NCI-H1930 (cell line): ENCODE results near the gene ENO3.
"Not testable (repeated sequence)": the region's sequence is repeated elsewhere in the genome, so short reads cannot be mapped to it uniquely, and the experiment has no call there.

Experiments
- DNase-seq, 2 experiments: peaks; one replicate each; lab custom pipeline; 2025; lab: John Stamatoyannopoulos, UW

ENO3 gene

DNA sequence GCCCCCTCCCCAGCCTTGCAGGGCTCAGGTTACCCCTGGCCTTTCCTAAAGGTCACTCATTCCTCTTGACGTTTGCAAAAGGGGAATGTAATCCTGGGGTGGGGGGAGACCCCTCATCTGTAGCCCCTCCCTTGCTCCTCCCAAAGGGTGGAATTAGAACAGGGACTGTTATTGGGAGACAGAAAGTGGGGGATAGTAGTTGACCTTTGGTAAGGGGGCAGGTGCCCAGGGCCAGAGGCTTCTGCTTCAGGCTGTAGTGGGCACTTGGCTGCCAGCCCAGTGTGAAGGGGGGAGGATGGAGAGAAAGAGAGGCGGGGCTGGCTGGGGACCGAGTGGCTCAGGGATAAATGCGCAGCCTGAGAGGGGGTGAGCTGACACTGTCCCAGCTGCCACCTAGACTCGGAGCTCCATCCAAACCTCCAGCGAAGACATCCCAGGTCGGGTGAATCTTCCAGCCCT is at the start of gene ENO3:
Gene ENO3, plus strand, starts transcription at position 374 of the 459 bp plus-strand sequence. CDS start 711 bp downstream, outside the sequence.
- DNase-seq, result no peak

DNA sequence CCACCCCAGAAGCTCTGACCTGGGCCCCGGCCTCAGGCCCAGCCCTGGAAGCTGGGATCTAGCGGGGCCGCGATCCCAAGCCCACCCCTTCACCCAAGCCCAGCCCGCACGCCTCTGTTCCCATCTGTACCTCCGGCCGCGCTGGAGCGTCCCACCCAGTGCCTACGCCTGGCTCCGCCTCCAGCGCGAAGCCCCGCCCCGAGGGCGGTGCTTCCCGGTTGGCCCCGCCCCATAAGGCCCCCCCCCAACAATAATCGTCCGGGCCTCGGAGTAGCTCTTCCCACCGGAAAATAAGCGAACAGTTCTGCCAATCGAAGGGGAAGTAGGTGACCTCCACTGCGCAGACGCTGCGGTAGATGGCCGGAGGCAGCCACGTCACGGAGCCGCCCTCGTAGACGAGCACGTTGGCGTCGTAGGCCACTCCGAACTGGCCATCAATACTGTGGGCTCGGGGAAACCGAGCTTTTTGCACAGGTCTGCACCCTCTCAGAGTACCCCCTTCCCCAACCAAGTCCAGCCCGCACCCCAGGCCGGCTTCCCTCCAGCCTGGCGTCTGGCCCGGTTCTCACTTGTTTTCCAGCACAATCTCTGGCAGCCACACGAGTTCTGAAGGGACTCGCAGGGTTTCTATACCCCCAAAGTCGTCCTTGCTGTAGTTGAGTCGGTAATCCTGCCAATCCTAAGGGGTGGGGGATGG is 49.1 kb upstream of the ENO3 start:
- DNase-seq, result no peak

DNA sequence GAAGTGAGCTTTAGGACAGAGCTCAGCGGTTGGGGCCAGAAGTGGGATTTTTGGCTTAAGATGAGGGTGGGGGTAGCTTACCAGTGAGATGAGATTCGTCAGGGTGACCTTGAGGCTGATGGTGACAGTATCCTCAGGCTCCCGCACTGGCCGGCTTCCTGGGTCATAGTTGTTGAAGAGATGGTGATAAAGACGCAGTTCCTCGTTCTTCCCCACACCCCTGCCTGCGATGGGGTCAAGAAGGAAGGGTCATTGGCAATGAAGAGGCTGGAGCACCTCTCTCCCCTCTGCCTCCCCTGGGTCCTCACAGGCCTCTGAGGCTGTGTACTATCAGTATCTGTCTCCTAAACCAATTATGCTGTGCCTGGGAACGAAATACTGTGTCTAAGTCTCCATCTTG is 48.4 kb upstream of the ENO3 start:
- no peak for DNase-seq

DNA sequence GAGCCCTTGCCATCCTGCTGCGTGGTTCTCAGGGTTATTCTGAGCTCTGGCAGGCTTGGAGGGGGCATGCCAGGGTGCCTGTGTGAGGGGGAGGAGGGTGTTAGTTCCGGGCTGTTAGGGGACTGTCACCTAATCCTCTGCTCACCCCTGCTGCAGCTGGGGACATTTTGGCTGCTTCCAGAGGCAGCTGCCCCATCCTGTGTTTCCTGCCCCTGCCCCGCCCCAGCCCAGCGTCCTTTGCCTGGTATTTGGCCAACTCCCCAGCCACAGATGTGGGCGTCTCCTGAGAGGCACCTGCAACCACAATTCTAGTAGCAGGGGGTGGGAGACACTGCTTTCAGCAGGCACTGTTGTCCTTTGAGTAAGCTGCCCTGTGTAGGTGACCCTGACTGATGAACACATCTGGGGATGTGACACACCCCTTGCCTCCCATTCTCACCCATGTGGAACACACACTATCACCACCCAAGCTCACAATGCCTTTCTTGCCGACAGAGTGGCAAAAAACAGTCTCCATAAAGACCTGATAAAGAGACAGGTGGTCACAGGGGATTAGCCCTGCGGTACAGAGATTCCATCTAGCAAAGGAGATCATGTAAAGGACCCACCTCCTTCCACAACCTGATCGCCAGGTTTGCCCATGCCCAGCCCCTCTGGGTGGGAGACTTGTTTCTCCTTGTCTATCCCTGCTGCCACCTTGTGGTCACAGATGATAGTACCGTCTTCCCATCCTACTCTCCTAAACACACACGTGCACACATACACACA is 47.7 kb upstream of the ENO3 start, which contains the start of gene CHRNE:
Gene CHRNE, minus strand, starts transcription at position 48 of the 768 bp plus-strand sequence. Its CDS starts 35 bp downstream, at position 13.
- DNase-seq, result peak; percentile 67 to 74

DNA sequence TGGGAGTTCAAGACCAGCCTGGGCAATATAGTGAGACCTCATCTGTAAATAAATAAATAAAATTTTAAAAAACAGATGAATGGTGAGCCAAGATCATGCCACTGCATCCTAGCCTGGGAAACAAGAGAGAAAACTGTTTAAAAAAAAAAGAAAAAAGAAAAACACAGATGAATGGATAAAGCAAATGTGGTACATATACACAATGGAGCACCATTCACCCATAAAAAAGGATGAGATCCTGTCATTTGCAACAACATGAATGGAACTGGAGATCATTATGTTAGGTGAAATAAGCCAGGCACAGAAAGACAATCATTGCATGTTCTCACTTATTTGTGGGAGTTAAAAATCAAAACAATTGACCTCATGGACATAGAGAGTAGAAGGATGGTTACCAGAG is 44.3 kb upstream of the ENO3 start:
- DNase-seq, result not testable (repeated sequence)

DNA sequence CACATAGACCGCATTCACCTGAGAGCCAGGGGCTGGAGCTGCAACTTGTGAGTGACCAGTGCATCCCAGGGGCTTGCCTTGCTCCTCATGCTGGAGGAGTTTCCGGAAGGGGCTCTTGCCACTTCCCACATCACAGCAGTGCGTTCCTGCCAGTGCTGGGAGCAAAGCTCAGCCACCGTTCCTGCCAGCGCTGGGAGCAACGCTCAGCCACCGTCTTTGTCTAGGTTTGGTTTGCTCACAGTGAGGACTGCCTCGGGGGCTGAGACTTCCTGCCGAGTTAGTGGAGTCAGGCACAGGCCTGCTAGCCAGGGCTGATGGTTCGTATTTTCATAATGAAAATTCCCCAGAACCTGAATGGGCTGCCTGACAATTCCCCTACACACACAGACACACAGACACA is 42.6 kb upstream of the ENO3 start:
- no peak for DNase-seq

DNA sequence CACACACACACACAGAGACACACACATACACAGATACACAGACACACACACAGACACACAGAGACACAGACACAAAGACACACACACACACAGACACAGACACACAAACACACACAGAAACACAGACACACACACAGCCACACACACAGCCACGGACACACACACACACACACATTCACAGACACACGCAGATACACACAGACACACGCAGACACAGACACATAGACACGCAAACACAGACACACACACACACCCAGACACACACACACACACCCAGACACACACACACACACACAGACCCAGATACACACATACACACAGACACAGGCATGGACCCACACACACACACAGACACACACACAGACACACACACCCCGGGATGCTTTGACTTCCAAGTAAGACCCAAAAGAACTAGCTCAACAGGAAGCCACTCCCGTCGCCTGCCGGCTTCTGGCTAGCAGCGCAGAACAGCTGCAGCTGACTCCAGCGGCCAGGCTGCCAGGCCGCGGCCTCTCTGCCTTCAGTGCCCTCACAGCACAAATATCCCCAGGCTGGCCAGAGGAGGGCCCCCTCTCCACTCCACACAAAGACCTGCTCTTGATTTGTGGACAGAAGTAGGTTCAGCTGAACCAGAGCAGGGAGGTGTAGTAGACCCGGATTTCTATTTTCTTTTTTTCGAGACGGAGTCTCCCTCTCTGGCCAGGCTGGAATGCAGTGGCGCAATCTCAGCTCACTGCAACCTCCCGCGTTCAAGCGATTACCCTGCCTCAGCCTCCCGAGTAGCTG is 42.0 kb upstream of the ENO3 start:
- peak; percentile 40 to 45 for DNase-seq

DNA sequence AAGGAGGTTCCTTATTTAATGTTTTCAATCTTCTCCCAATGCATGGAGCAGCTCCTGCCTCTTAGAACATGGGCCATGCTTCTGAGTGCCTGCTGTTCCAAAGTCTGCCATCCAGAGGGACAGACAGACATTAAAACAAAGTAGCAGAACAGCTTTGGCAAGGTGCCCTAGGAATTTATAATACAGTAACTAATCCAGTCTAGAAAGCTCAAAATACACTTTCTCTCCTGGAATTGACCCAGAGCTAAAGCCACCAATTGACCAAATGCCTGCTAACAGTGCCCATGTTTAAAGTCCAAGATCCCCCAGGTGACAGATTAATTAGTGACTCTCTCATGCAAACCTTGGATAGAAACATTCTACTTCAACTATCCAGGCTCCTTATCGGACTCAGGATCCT is 36.9 kb upstream of the ENO3 start:
- no peak for DNase-seq

DNA sequence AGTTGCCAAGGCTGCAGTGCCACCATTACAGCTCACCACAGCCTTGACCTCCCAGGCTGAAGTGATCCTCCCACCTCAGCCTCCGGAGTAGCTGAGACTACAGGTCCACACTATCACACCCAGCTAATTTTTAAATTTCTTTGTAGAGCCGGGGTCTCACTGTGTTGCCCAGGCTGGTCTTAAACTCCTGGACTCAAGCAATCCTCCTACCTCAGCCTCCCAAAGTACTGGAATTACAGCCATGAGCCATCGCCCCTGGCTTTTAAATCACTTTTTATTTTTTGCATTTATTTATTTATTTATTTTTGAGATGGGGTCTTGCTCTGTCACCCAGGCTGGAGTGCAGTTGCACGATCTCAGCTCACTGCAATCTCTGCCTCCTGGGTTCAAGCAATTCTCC is 36.4 kb upstream of the ENO3 start:
- not testable (repeated sequence) for DNase-seq

DNA sequence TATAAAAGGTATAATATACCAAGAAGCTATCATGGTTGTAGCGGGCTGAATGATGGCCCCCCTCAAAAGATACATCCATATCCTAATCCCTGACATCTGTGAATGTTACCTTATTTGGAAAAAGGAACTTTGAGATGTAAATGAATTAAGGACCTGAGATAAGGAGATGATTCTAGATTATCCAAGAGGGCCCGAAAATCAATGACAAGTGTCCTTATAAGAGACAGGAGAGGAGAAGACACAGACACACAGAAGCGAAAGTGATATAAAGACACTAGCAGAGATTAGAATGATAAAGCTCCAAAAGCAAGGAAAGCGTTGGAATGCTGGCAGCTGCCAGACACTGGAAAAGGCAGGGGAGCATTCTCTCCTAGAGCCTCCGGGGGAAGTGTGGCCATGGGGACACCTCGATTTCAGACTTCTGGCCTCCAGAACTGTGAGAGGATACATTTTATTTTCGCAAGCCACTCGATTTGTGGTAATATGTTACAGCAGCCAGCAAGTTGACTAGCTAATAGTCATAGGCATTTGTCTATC is 31.3 kb upstream of the ENO3 start:
- no peak for DNase-seq

DNA sequence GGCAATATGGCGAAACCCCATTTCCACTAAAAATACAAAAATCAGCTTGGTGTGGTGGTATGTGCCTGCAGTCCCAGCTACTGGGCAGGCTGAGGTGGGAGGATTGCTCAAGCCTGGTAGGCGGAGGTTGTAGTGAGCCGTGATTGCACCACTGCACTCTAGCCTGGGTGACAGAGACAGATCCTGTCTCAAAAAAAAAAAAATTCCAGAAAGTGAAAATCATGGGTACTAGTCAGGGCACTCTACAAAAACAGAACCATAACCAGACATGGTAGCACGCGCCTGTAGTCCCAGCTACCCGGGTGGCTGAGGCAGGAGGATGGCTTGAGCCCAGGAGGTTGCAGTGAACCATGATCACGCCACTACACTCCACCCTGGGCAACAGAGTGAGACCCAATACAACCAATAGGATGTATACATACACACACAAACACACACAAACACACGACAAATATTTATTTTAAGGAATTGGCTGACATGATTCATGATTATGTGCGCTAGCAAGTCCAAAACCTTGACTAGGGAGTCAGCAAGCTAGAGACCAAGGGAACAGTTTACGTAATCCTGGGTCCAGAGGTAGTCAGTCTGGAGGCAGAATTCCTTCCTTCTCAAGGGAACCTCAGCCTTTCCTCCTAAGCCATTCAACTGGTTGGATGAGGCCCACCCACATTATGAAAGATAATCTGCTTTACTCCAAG is 30.4 kb upstream of the ENO3 start:
- DNase-seq, result no peak

DNA sequence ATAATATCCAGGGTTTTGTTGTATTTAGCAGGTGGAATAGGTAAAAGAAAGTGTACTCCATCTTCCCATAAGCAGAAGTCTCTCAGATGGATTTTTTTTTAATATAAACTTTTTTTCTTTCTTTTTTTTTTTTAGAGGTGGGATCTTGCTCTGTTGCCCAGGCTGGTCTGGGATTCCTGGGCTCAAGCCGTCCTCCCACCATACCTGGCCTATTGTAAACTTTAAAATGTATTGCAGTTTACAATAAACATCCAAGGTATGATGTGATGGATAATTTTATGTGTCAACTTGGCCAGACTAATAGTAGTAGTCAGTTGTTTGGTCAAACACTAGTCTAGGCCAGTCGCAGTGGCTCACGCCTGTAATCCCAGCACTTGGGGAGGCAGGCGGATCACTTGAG is 29.6 kb upstream of the ENO3 start:
- no peak for DNase-seq

DNA sequence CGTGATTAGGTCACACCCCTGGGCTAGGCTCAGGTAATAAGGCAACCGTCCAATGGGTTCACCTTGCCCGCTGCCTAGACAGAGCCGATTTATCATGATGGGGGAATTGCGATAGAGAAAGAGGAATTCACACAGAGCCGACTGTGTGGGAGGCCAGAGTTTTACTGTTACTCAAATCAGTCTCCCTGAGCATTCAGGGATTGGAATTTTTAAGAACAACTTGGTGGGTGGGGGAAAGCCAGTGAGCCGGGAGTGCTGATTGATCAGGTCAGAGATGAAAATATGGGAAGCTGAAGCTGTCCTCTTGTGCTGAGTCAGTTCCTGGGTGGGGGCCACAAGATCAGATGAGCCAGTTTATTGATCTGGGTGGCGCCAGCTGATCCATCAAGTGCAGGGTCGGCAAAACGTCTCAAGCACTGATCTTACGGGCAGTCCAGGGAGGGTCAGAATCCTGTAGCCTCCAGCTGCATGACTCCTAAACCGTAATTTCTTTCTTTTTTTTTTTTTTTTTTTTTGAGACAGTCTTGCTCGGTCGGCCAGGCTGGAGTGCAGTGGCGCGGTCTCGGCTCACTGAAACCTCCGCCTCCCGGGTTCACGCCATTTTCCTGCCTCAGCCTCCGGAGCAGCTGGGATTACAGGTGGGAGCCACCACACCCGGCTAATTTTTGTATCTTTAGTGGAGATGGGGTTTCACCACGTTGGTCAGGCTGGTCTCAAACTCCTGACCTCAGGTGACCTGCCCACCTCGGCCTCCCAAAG is 24.2 kb upstream of the ENO3 start:
- not testable (repeated sequence) for DNase-seq

DNA sequence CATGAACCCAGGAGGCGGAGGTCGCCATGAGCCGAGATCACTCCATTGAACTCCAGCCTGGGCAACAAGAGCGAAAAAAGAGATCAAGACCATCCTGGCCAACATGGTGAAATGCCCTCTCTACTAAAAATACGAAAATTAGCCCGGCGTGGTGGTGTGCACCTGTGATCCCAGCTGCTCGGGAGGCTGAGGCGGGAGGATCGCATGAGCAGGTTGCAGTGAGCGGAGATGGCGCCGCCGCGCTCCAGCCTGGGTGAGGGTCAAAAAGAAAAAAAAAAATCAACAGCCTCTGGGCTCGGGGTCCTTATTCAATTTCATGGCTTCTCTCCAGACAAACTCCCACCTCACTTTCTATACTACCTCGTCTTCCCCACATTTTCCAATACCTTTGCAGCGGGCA is 22.0 kb upstream of the ENO3 start:
- DNase-seq, result no peak

DNA sequence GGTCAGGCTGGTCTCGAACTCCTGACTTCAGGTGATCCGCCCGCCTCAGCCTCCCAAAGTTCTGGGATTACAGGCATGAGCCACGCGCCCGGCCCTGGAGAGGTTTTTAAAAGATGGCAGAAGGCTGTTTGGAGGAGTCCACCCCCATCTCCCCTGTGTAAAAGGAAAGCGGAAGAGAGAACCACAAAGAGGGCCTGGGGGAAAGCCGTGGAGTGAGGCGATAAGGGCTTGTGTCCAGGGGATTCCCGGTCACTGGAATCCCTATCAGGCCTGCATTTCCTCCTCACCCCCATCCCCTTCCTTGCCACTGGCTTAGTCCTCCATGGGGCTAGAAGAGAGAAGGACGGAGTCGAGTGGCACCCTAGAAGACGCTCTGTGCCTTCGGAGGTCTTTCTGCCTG is 19.0 kb upstream of the ENO3 start, which contains the start of gene GP1BA:
Gene GP1BA, plus strand, starts transcription at position 315 of the 400 bp plus-strand sequence. CDS start 328 bp downstream, outside the sequence.
- no peak for DNase-seq

DNA sequence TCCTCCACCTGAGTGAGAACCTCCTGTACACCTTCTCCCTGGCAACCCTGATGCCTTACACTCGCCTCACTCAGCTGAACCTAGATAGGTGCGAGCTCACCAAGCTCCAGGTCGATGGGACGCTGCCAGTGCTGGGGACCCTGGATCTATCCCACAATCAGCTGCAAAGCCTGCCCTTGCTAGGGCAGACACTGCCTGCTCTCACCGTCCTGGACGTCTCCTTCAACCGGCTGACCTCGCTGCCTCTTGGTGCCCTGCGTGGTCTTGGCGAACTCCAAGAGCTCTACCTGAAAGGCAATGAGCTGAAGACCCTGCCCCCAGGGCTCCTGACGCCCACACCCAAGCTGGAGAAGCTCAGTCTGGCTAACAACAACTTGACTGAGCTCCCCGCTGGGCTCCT is 18.2 kb upstream of the ENO3 start:
- DNase-seq, result no peak

DNA sequence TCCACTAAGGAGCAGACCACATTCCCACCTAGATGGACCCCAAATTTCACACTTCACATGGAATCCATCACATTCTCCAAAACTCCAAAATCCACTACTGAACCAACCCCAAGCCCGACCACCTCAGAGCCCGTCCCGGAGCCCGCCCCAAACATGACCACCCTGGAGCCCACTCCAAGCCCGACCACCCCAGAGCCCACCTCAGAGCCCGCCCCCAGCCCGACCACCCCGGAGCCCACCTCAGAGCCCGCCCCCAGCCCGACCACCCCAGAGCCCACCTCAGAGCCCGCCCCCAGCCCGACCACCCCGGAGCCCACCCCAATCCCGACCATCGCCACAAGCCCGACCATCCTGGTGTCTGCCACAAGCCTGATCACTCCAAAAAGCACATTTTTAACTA is 17.3 kb upstream of the ENO3 start:
- no peak for DNase-seq

DNA sequence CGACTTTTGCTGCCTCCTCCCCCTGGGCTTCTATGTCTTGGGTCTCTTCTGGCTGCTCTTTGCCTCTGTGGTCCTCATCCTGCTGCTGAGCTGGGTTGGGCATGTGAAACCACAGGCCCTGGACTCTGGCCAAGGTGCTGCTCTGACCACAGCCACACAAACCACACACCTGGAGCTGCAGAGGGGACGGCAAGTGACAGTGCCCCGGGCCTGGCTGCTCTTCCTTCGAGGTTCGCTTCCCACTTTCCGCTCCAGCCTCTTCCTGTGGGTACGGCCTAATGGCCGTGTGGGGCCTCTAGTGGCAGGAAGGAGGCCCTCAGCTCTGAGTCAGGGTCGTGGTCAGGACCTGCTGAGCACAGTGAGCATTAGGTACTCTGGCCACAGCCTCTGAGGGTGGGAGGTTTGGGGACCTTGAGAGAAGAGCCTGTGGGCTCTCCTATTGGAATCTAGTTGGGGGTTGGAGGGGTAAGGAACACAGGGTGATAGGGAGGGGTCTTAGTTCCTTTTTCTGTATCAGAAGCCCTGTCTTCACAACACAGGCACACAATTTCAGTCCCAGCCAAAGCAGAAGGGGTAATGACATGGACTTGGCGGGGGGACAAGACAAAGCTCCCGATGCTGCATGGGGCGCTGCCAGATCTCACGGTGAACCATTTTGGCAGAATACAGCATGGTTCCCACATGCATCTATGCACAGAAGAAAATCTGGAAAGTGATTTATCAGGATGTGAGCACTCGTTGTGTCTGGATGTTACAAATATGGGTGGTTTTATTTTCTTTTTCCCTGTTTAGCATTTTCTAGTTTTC is 16.5 kb upstream of the ENO3 start:
- no peak for DNase-seq

DNA sequence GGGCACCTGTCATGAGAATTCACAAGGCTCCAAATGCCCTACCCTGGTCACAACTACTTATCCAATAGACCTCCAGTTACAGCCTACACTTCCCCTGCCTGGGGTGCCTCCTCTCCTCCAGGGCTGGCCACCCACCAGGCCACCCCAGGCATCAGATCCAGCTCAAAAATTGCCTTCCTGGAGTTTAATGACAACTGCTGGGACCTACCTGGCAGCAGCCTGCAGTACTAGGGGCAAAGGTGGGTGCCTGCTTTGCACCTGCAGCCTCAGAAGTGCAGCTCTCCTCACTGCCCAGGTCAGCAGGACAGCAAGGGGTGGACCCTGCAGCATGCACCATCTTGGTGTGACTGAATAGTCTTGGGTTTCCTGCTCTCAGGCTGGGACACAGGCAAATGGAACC is 15.3 kb upstream of the ENO3 start:
- no peak for DNase-seq

DNA sequence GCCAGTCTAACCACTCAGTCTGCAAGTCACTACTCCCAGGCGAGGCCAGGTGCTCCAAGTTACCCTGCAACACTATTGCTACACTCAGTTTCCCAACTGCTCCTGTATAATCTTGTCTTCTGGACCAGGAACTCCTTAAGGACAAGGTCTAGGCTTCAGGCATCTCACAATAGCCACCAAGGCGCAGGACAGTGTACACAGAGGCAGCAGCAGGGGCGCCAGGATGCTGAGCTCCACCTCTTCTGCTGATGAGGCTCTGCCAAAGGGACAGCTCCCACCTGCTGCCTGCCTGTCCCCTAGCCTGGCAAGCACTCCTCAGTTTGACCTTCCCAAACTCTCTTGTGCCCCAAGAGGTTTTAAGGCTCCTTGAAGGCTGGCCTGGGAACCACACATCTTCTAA is 14.5 kb upstream of the ENO3 start:
- no peak for DNase-seq
